ENCODE measurements around the gene MON1B.
"Not testable (repeated sequence)": the region's sequence is repeated elsewhere in the genome, so short reads cannot be mapped to it uniquely, and the experiment has no call there.

MON1B gene

DNA sequence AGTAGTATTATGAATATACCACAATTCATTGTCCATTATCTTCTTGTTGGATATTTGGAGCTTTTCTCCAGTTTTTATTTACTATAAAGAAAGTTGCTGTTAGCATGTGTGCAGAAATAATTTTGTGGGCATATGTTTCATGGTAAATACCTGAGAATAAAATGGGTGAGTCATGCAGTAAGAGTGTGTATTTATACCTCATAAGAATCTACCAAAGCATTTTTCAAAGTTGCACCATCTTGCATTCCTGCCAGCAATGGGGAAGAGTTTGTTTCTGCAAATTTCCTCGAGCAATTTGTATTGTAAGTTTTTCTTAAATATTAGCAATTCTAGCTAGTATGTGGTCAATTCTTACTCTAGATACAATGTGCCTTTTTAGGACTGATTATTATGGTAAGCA, 7.9 kb upstream of the MON1B start:
- no peaks in the 10 kb centered on the region for H3K36me3 Mint-ChIP-seq (ENCODE audit: low read depth)
- H3K9me3 Mint-ChIP-seq = no peaks in the 10 kb centered on the region
- no peak for DNase-seq (ENCODE audit: low spot score)
- no peaks in the 10 kb centered on the region for H3K4me1 Mint-ChIP-seq (ENCODE audit: low read depth)
- H3K27me3 Mint-ChIP-seq (ENCODE audit: low read depth) = peaks cover 29% of the 10 kb centered on the region
- H3K27ac Mint-ChIP-seq = no peak overlapping the region
- H3K4me3 Mint-ChIP-seq = no peak overlapping the region

DNA sequence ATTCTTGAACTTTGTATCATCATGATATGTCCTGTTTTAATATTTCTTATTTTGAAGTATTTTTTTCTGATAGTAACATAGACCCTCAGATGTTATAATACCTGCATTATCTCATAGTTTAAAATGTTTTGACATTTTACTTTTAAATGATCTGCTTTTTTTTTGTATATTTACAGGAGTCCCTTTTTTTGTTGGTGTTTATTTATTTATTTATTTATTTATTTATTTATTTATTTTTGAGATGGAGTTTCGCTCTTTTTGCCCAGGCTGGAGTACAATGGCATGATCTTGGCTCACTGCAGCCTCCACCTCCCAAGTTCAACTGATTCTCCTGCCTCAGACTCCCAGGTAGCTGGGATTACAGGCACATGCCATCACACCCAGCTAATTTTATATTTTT, 4.7 kb upstream of the MON1B start:
- not testable (repeated sequence) for H3K4me3 Mint-ChIP-seq; H3K27ac Mint-ChIP-seq; H3K4me1 Mint-ChIP-seq (ENCODE audit: low read depth); DNase-seq (ENCODE audit: low spot score); H3K9me3 Mint-ChIP-seq; H3K36me3 Mint-ChIP-seq (ENCODE audit: low read depth)
- peaks cover 18% of the 10 kb centered on the region for H3K27me3 Mint-ChIP-seq (ENCODE audit: low read depth)

DNA sequence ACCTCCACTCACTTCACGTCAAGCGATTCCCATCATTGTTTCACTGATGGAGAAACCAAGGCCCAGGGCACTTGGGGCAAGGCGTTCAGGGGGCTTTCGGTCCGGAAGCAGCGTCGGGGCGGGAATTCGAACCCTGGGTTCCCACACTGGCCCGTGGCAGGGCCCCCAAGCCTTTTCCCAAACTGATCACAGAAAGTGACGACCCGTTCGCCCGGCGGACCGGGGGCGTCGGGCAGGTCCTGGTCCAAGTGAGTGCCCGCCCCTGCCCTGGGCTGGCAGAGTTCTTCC, 856 bp upstream of the MON1B start:
- no peak for DNase-seq (ENCODE audit: low spot score)
- Mint-ChIP-seq H3K4me1 (ENCODE audit: low read depth) (peaks cover 23% of the 10 kb centered on the region), H3K27ac (peak overlapping the region; percentile 96), H3K4me3 (peak overlapping the region; percentile 94), H3K9me3 (no peaks in the 10 kb centered on the region), H3K27me3 (ENCODE audit: low read depth) (peaks cover 11% of the 10 kb centered on the region), H3K36me3 (ENCODE audit: low read depth) (peaks cover 31% of the 10 kb centered on the region)

- peak overlapping the region; percentile 94 for H3K4me3 Mint-ChIP-seq
- DNase-seq (ENCODE audit: low spot score) = no peak
- peaks cover 23% of the 10 kb centered on the region for H3K4me1 Mint-ChIP-seq (ENCODE audit: low read depth)
- H3K27ac Mint-ChIP-seq = peak overlapping the region; percentile 96
- peaks cover 3% of the 10 kb centered on the region for H3K27me3 Mint-ChIP-seq (ENCODE audit: low read depth)
- no peaks in the 10 kb centered on the region for H3K9me3 Mint-ChIP-seq
- H3K36me3 Mint-ChIP-seq (ENCODE audit: low read depth) = peaks cover 35% of the 10 kb centered on the region
Measured at GRCh38 chr16:77191259-77191969, 424 bp downstream of the MON1B start.

- Mint-ChIP-seq H3K9me3 (no peaks in the 10 kb centered on the region), H3K4me3 (peak overlapping the region; percentile 94), H3K36me3 (ENCODE audit: low read depth) (peaks cover 47% of the 10 kb centered on the region), H3K27me3 (ENCODE audit: low read depth) (no peaks in the 10 kb centered on the region), H3K4me1 (ENCODE audit: low read depth) (peaks cover 23% of the 10 kb centered on the region), H3K27ac (no peak overlapping the region)
- DNase-seq (ENCODE audit: low spot score) = no peak
Measured at GRCh38 chr16:77193377-77193776, 2.4 kb downstream of the MON1B start.

- no peak overlapping the region for H3K27ac Mint-ChIP-seq
- H3K9me3 Mint-ChIP-seq = no peaks in the 10 kb centered on the region
- peaks cover 20% of the 10 kb centered on the region for H3K4me1 Mint-ChIP-seq (ENCODE audit: low read depth)
- peaks cover 55% of the 10 kb centered on the region for H3K36me3 Mint-ChIP-seq (ENCODE audit: low read depth)
- H3K27me3 Mint-ChIP-seq (ENCODE audit: low read depth) = no peaks in the 10 kb centered on the region
- H3K4me3 Mint-ChIP-seq = peak overlapping the region; percentile 27
- DNase-seq (ENCODE audit: low spot score) = no peak
Measured at GRCh38 chr16:77194295-77195231, 3.6 kb downstream of the MON1B start.

DNA sequence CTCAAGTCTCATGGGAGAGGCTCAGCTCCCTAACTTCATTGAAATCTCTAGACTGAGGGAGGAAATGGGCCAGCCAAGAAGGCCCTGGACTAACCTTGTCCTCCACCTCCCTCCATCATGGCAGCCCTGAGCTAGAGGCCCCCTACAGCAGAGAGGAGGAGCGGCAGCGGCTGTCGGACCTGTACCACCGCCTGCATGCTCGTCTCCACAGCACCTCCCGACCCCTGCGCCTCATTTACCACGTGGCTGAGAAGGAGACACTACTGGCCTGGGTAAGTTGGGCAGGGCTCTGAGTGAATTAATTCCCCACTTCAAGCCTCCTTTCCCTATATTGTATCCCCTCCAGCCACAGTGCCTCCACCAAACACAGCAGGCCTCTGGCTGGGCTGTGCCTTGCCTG, 4.4 kb downstream of the MON1B start:
- DNase-seq (ENCODE audit: low spot score) = no peak
- Mint-ChIP-seq H3K27me3 (ENCODE audit: low read depth) (no peaks in the 10 kb centered on the region), H3K4me3 (no peak overlapping the region), H3K27ac (peak overlapping the region; percentile 3), H3K4me1 (ENCODE audit: low read depth) (peaks cover 20% of the 10 kb centered on the region), H3K36me3 (ENCODE audit: low read depth) (peaks cover 58% of the 10 kb centered on the region), H3K9me3 (no peaks in the 10 kb centered on the region)

GRCh38 chr16:77197747-77198146, 6.8 kb downstream of the MON1B start:
- Mint-ChIP-seq H3K4me1 (ENCODE audit: low read depth) (peaks cover 8% of the 10 kb centered on the region), H3K9me3 (no peaks in the 10 kb centered on the region), H3K27me3 (ENCODE audit: low read depth) (no peaks in the 10 kb centered on the region), H3K27ac (no peak overlapping the region), H3K36me3 (ENCODE audit: low read depth) (peaks cover 55% of the 10 kb centered on the region), H3K4me3 (no peak overlapping the region)
- DNase-seq (ENCODE audit: low spot score) = no peak

DNA sequence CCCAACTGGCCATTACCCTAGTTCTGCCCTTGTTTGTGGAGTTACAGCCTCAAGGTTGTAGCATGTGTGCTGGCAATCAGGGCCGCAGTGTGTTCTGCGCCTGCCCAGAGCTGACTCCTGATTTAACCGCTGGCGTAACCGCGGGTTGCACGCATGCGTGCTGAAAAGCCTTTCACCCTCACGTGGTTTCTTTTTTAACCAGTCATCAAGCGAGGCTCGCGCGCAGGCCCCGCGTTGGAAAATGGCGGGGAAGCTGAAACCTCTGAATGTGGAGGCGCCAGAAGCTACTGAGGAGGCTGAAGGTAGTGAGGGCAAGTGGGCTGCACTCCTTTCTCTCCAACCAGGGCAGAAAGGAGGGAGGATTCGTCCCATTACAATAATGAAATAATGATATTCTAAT, 8.2 kb downstream of the MON1B start, which contains the start of gene SYCE1L:
SYCE1L (plus strand) TSS at position 198 of the 400 bp plus-strand sequence; CDS start at position 242, 44 bp downstream.
- no peak for DNase-seq (ENCODE audit: low spot score)
- no peak within 1 kb of the TSS for H3K27ac Mint-ChIP-seq
- no peaks in the 10 kb centered on the region for H3K4me1 Mint-ChIP-seq (ENCODE audit: low read depth)
- H3K27me3 Mint-ChIP-seq (ENCODE audit: low read depth) = no peaks in the 10 kb centered on the region
- no peak within 1 kb of the TSS for H3K4me3 Mint-ChIP-seq
- peaks cover 43% of the 10 kb centered on the region for H3K36me3 Mint-ChIP-seq (ENCODE audit: low read depth)
- no peaks in the 10 kb centered on the region for H3K9me3 Mint-ChIP-seq

DNA sequence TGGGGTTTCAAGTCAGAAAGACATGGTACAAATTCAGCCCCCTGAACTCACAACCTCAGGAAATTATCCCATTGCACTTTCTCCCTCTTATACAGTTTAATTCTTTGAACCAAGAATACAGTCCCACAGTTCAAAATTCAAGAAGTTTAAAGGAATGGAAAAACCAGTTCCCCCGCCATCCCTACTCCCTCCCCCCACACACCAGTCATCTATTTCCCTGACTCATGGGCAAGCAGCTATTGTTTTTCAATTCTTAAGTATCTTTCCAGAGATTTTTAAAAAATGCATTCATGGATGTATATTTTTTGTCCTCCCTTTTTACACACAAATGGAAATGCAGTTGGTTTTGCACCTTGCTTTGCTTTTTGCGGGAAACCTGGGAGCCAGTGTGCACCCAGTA, 15.5 kb downstream of the MON1B start:
- peaks cover 6% of the 10 kb centered on the region for H3K36me3 Mint-ChIP-seq (ENCODE audit: low read depth)
- no peak overlapping the region for H3K27ac Mint-ChIP-seq
- H3K9me3 Mint-ChIP-seq = no peaks in the 10 kb centered on the region
- H3K27me3 Mint-ChIP-seq (ENCODE audit: low read depth) = no peaks in the 10 kb centered on the region
- no peak for DNase-seq (ENCODE audit: low spot score)
- no peak overlapping the region for H3K4me3 Mint-ChIP-seq
- H3K4me1 Mint-ChIP-seq (ENCODE audit: low read depth) = peaks cover 3% of the 10 kb centered on the region

DNA sequence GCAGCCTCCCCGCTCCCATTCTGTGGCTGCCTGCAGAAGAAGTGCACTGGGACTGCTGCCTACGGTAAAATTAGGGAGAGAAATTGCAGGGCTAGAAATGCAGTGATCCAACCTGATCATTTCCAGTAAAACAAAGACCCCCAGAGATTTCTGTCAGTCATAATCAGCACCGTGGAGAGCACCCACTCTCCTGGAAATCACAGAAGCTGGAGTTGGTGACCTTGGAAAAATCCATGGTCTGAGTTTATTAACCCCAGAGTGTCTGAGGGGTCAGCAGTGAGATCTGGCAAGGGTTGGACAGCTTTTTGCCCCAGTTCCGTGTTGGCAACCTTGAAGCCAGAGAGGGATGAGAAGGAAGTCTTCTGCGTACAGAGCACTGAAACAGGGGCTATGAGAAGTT, 16.0 kb downstream of the MON1B start:
- no peak overlapping the region for H3K4me3 Mint-ChIP-seq
- H3K9me3 Mint-ChIP-seq = no peaks in the 10 kb centered on the region
- no peak overlapping the region for H3K27ac Mint-ChIP-seq
- peaks cover 4% of the 10 kb centered on the region for H3K36me3 Mint-ChIP-seq (ENCODE audit: low read depth)
- no peak for DNase-seq (ENCODE audit: low spot score)
- H3K4me1 Mint-ChIP-seq (ENCODE audit: low read depth) = peaks cover 7% of the 10 kb centered on the region
- no peaks in the 10 kb centered on the region for H3K27me3 Mint-ChIP-seq (ENCODE audit: low read depth)

GRCh38 chr16:77208382-77208781, 17.4 kb downstream of the MON1B start:
- no peaks in the 10 kb centered on the region for H3K27me3 Mint-ChIP-seq (ENCODE audit: low read depth)
- H3K4me3 Mint-ChIP-seq = no peak overlapping the region
- DNase-seq (ENCODE audit: low spot score) = no peak
- peaks cover 9% of the 10 kb centered on the region for H3K4me1 Mint-ChIP-seq (ENCODE audit: low read depth)
- no peaks in the 10 kb centered on the region for H3K9me3 Mint-ChIP-seq
- no peaks in the 10 kb centered on the region for H3K36me3 Mint-ChIP-seq (ENCODE audit: low read depth)
- no peak overlapping the region for H3K27ac Mint-ChIP-seq

DNA sequence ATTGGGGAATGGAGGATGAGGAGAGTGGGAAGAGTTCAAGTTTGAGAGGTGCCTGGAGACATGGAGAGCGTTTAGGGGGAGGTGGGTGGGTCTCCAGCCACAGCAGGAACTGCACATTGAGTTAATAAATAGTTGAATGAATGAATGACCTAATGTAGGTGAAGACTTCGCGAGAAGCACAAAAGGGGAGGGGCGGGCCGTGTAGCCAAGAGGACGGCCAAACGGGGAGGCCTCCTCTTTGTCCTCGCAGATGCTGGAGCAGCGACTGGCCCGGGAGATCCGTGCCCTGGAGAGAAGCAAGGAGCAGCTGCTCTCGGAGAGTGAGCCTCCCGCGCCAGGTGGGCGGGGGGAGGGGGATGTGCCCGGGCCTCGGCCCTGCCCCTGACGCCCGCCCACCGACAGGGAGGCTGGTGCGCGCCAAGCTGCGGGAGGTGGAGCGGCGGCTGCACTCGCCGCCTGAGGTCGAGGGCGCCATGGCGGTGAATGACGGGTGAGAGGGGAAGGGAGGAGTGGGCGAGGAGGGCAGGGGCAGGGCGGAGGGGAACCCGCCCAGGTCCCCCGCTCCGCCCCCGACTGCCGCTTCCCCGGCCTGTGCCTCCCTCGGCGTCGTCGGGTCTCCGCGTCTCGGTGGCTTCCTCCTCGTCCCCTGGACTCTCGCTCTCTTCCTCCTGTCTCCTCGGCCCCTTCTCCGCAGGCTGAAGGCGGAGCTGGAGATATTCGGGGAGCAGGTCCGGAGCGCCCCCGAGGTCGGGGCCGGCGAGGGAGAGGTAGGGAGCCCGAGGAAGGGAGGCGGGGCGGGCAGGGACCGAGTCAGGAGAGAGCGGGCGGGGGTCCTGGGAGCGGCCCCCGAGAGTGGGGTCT, 21.1 kb downstream of the MON1B start:
- Mint-ChIP-seq H3K4me1 (ENCODE audit: low read depth) (peaks cover 10% of the 10 kb centered on the region), H3K36me3 (ENCODE audit: low read depth) (no peaks in the 10 kb centered on the region), H3K27ac (peak overlapping the region; percentile 82), H3K4me3 (peak overlapping the region; percentile 72), H3K9me3 (no peaks in the 10 kb centered on the region), H3K27me3 (ENCODE audit: low read depth) (no peaks in the 10 kb centered on the region)
- peak; percentile 75 for DNase-seq (ENCODE audit: low spot score)
